ENCODE measurements around the gene FARP2.
"Not testable (repeated sequence)": the region's sequence is repeated elsewhere in the genome, so short reads cannot be mapped to it uniquely, and the experiment has no call there.

FARP2 gene

GRCh38 chr2:241381872-241382271 is 25.8 kb downstream of the FARP2 start:
- H3K79me2 ChIP-seq (ENCODE audit: low read length) = peaks cover 39% of the 10 kb centered on the region
- peaks cover 23% of the 10 kb centered on the region for H4K20me1 ChIP-seq (ENCODE audit: insufficient read depth, low read length)
- no peaks in the 10 kb centered on the region for H3K4me1 ChIP-seq (ENCODE audit: low read length)
- no peak overlapping the region for H3K4me2 ChIP-seq (ENCODE audit: low read length)
- H3K27ac ChIP-seq (ENCODE audit: low read length) = no peak overlapping the region
- no peaks in the 10 kb centered on the region for H3K9me3 ChIP-seq (ENCODE audit: insufficient read depth, low read length)
- no peaks in the 10 kb centered on the region for H3K27me3 ChIP-seq (ENCODE audit: low read depth, low read length)
- no peak for TF ChIP-seq CTCF (IDR thresholded peaks at IDR 0.05; ENCODE audit: low read depth, low read length)
- no peak for TF ChIP-seq EZH2phosphoT487 (IDR thresholded peaks at IDR 0.05; ENCODE audit: low read depth)
- H3K36me3 ChIP-seq (replicated peaks; ENCODE audit: low read depth, low read length) = peaks cover 20% of the 10 kb centered on the region
- H3K4me3 ChIP-seq (ENCODE audit: low read length) = no peak overlapping the region
- no peak overlapping the region for H2AFZ ChIP-seq (ENCODE audit: low read depth, low read length)
- H3K9ac ChIP-seq (ENCODE audit: low read length) = no peak overlapping the region

- not testable (repeated sequence) for H3K27me3 ChIP-seq (ENCODE audit: low read depth, low read length); H3K27ac ChIP-seq (ENCODE audit: low read length); H2AFZ ChIP-seq (ENCODE audit: low read depth, low read length); H3K9ac ChIP-seq (ENCODE audit: low read length); H3K4me3 ChIP-seq (ENCODE audit: low read length); H3K9me3 ChIP-seq (ENCODE audit: insufficient read depth, low read length); H3K4me1 ChIP-seq (ENCODE audit: low read length); H3K4me2 ChIP-seq (ENCODE audit: low read length)
- peaks cover 13% of the 10 kb centered on the region for H3K79me2 ChIP-seq (ENCODE audit: low read length)
- H3K36me3 ChIP-seq (replicated peaks; ENCODE audit: low read depth, low read length) = peaks cover 18% of the 10 kb centered on the region
- H4K20me1 ChIP-seq (ENCODE audit: insufficient read depth, low read length) = peaks cover 16% of the 10 kb centered on the region
Measured at GRCh38 chr2:241385450-241385849, 29.4 kb downstream of the FARP2 start.

GRCh38 chr2:241386519-241386918 is 30.4 kb downstream of the FARP2 start:
- Histone ChIP-seq H3K9ac (ENCODE audit: low read length) (no peak overlapping the region), H2AFZ (ENCODE audit: low read depth, low read length) (no peak overlapping the region), H3K27ac (ENCODE audit: low read length) (no peak overlapping the region), H3K27me3 (ENCODE audit: low read depth, low read length) (no peaks in the 10 kb centered on the region), H3K36me3 (replicated peaks; ENCODE audit: low read depth, low read length) (peaks cover 18% of the 10 kb centered on the region), H3K4me2 (ENCODE audit: low read length) (no peak overlapping the region), H3K4me3 (ENCODE audit: low read length) (no peak overlapping the region), H3K4me1 (ENCODE audit: low read length) (no peaks in the 10 kb centered on the region), H3K79me2 (ENCODE audit: low read length) (peaks cover 11% of the 10 kb centered on the region), H3K9me3 (ENCODE audit: insufficient read depth, low read length) (no peaks in the 10 kb centered on the region), H4K20me1 (ENCODE audit: insufficient read depth, low read length) (peaks cover 9% of the 10 kb centered on the region; the same call in 1 of the 2 replicates)
- TF ChIP-seq EZH2phosphoT487 (IDR thresholded peaks at IDR 0.05; ENCODE audit: low read depth) = no peak
- no peak for TF ChIP-seq CTCF (IDR thresholded peaks at IDR 0.05; ENCODE audit: low read depth, low read length)

- Histone ChIP-seq H3K4me1 (ENCODE audit: low read length) (peaks cover 27% of the 10 kb centered on the region), H3K9ac (ENCODE audit: low read length) (no peak overlapping the region), H3K4me2 (ENCODE audit: low read length) (no peak overlapping the region), H3K27me3 (ENCODE audit: low read depth, low read length) (no peaks in the 10 kb centered on the region), H3K4me3 (ENCODE audit: low read length) (no peak overlapping the region), H3K79me2 (ENCODE audit: low read length) (peaks cover 6% of the 10 kb centered on the region), H3K9me3 (ENCODE audit: insufficient read depth, low read length) (no peaks in the 10 kb centered on the region), H2AFZ (ENCODE audit: low read depth, low read length) (no peak overlapping the region), H3K36me3 (replicated peaks; ENCODE audit: low read depth, low read length) (peaks cover 11% of the 10 kb centered on the region), H4K20me1 (ENCODE audit: insufficient read depth, low read length) (0 out of 2 replicates have a peak, but pooled peaks cover 7% of the 10 kb centered on the region), H3K27ac (ENCODE audit: low read length) (no peak overlapping the region)
- TF ChIP-seq EZH2phosphoT487 (IDR thresholded peaks at IDR 0.05; ENCODE audit: low read depth) (no peak), CTCF (IDR thresholded peaks at IDR 0.05; ENCODE audit: low read depth, low read length) (no peak)
Measured at GRCh38 chr2:241389697-241390096, 33.6 kb downstream of the FARP2 start.
